HepG2 (cell line): ENCODE measurements around the gene GAS6. TPM values are rescaled to one million over a fixed set of nuclear protein-coding genes. Genes with fewer than 3 reads are reported as not detected.

Source experiments
- ATAC-seq: fragments of 200-7000 bp; cut with Tn5 transposase; 3 replicates; pipeline ENCODE4 v1.9.1; 2020; ENCODE audit warnings: mild to moderate bottlenecking, moderate library complexity
- BruUV-seq: library from RNA; stranded (reverse); fragments of 400-500 nt; replicated peaks from 2 replicates; lab custom pipeline; 2021; lab: Mats Ljungman, UMichigan
- CTCF ChIA-PET: fragments of 300-600 bp; formaldehyde crosslinking; extraction: SDS; loops from one replicate; lab custom pipeline; 2021; ENCODE audit warnings: low total read pairs, inconsistent platforms, low intra/inter-chr PET ratio; lab: Yijun Ruan, JAX
- POLR2A ChIA-PET: fragments of 350-600 bp; sonication (Branson Sonifier 250); formaldehyde crosslinking; loops from one replicate; lab custom pipeline; 2020; ENCODE audit warnings: antibody characterized with exemption, inconsistent platforms; lab: Yijun Ruan, JAX
- DNase-seq: peaks from one replicate; pipeline ENCODE4 v3.0.0-alpha.2; 2015; ENCODE audit warnings: low spot score
- FAIRE-seq: peaks from 3 replicates; lab custom pipeline; 2011; peaks lifted over from hg19 to GRCh38; lab: Jason Lieb, UNC
- H2AFZ ChIP-seq: one replicate; pipeline ENCODE4 v1.6.1; 2011; ENCODE audit warnings: low read length, inconsistent platforms
- H3K27ac ChIP-seq: fragments of 300-600 bp; 3 replicates; pipeline ENCODE4 v1.8.0; 2011; ENCODE audit warnings: mixed run types, mild to moderate bottlenecking, mixed read lengths, low read length, inconsistent platforms; ENCODE audit not compliant: insufficient read depth; ENCODE audit errors: extremely low read length
- H3K27me3 ChIP-seq, 2 experiments: fragments of 200-600 bp in 1 of 2; 2 replicates in 1 of 2; 3 replicates in 1 of 2; pipeline versions ENCODE4 v1.6.0 to v1.8.0; 2011; ENCODE audit warnings: low read length in 2 of 2, mild to moderate bottlenecking in 2 of 2, moderate library complexity in 2 of 2, inconsistent platforms in 1 of 2; ENCODE audit not compliant: insufficient read depth in 2 of 2, control insufficient read depth in 1 of 2
- H3K36me3 ChIP-seq, 2 experiments: fragments of 200-600 bp in 1 of 2; replicated peaks in 1 of 2; 2 replicates in 1 of 2; 3 replicates in 1 of 2; pipeline versions ENCODE4 v1.5.1 to v1.8.0; 2011; ENCODE audit warnings: low read length in 2 of 2, inconsistent platforms in 1 of 2; ENCODE audit not compliant: insufficient read depth in 2 of 2, control insufficient read depth in 1 of 2
- H3K4me1 ChIP-seq: 2 replicates; pipeline ENCODE4 v1.5.1; 2012; ENCODE audit warnings: low read length, inconsistent platforms; ENCODE audit not compliant: insufficient read depth
- H3K4me2 ChIP-seq: 2 replicates; pipeline ENCODE4 v1.6.0; 2011; ENCODE audit warnings: low read depth, low read length, inconsistent platforms
- H3K4me3 ChIP-seq, 3 experiments: fragments of 200-600 bp in 1 of 3; sonication (generic), shearing (Covaris generic) in 1 of 3; replicated peaks in 1 of 3; 2 replicates each; pipeline ENCODE4 v1.5.1; 2011 to 2016; ENCODE audit warnings: low read length in 3 of 3, inconsistent platforms in 2 of 3, low read depth in 2 of 3, mild to moderate bottlenecking in 2 of 3, control low read depth in 1 of 3, mixed read lengths in 1 of 3; ENCODE audit not compliant: insufficient read depth in 1 of 3
- H3K79me2 ChIP-seq: one replicate; pipeline ENCODE4 v1.6.1; 2011; ENCODE audit warnings: low read length, inconsistent platforms; ENCODE audit not compliant: insufficient read depth
- H3K9ac ChIP-seq: 2 replicates; pipeline ENCODE4 v1.6.0; 2011; ENCODE audit warnings: mild to moderate bottlenecking, low read depth, low read length, inconsistent platforms; ENCODE audit not compliant: insufficient read depth
- H3K9me3 ChIP-seq: 2 replicates; pipeline ENCODE4 v1.5.1; 2012; ENCODE audit warnings: mild to moderate bottlenecking, low read length
- H4K20me1 ChIP-seq: 2 replicates; pipeline ENCODE4 v1.6.0; 2011; ENCODE audit warnings: inconsistent platforms, mild to moderate bottlenecking, low read length, moderate library complexity; ENCODE audit not compliant: insufficient read depth
- AHR ChIP-seq: IDR thresholded peaks from 2 replicates; pipeline ENCODE4 v1.6.1; 2018; ENCODE audit warnings: missing genetic modification reagents, missing compliant biosample characterization
- FIP1L1 ChIP-seq: fragments of 200-400 bp; formaldehyde crosslinking; IDR thresholded peaks from 2 replicates; pipeline ENCODE4 v1.6.1; 2018; ENCODE audit warnings: low read depth, mild to moderate bottlenecking, low read length, moderate library complexity, borderline replicate concordance; ENCODE audit not compliant: insufficient read depth
- FOSL1 ChIP-seq: sonication (generic); formaldehyde crosslinking; IDR thresholded peaks from 2 replicates; pipeline ENCODE4 v1.9.0; 2021; ENCODE audit warnings: missing genetic modification reagents, borderline replicate concordance
- HOXA7 ChIP-seq: sonication (generic); formaldehyde crosslinking; IDR thresholded peaks from 2 replicates; pipeline ENCODE4 v1.8.1; 2022; ENCODE audit warnings: mild to moderate bottlenecking, missing genetic modification reagents, moderate library complexity
- KDM6A ChIP-seq: IDR thresholded peaks from 2 replicates; pipeline ENCODE4 v1.6.1; 2016; ENCODE audit warnings: low read depth
- SALL2 ChIP-seq: sonication (generic); formaldehyde crosslinking; IDR thresholded peaks from 2 replicates; pipeline ENCODE4 v1.8.1; 2023; ENCODE audit warnings: mild to moderate bottlenecking, missing genetic modification reagents, inconsistent platforms
- SMC3 ChIP-seq: IDR thresholded peaks from 2 replicates; pipeline ENCODE4 v1.6.1; 2011; ENCODE audit warnings: low read length, improper control_type of control experiment
- SRF ChIP-seq: IDR thresholded peaks from 2 replicates; pipeline ENCODE4 v1.6.1; 2011; ENCODE audit warnings: mild to moderate bottlenecking, low read depth, low read length, moderate library complexity
- TP53 ChIP-seq: sonication (generic); formaldehyde crosslinking; conservative IDR thresholded peaks from 2 replicates; pipeline ENCODE4 v1.4.0; 2020; ENCODE audit warnings: missing genetic modification reagents
- ZNF572 ChIP-seq: sonication (generic); formaldehyde crosslinking; IDR thresholded peaks from 2 replicates; pipeline ENCODE4 v1.5.1; 2020; ENCODE audit warnings: mild to moderate bottlenecking, missing genetic modification reagents
- WGBS: methylation state at CpG from one replicate; pipeline ENCODE4 v1.1.6; 2017; ENCODE audit warnings: low lambda C conversion rate; 5-methylcytosine and 5-hydroxymethylcytosine counted together
- in situ Hi-C: cut with HindIII; loops from 2 replicates; pipeline ENCODE4 v1.10.0; 2017; ENCODE audit warnings: low pct_unique_long_range_greater_than_20kb; ENCODE audit not compliant: extremely low pct_ligation_motif_present
- intact Hi-C: fragments of 100-400 bp; cut with micrococcal nuclease; formaldehyde crosslinking; loops from one replicate; pipeline ENCODE4 v1.10.0; 2022; ENCODE audit not compliant: unreplicated experiment
- polyA plus RNA-seq, 8 experiments: library from polyadenylated mRNA; depleted of rRNA in 3 of 8; stranded (reverse) in 7 of 8; unstranded in 1 of 8; fragments of >200 nt; fragmentation: Illumina TruSeq in 4 of 8; extraction: Trizol in 4 of 8; gene quantifications; 2 replicates each; pipeline versions ENCODE4 v1.2.1 to v1.2.3, GENCODE V29; 2011 to 2016; ENCODE audit warnings: low read depth in 4 of 8, missing spikeins in 1 of 8, mixed read lengths in 1 of 8; ENCODE audit not compliant: insufficient read depth in 1 of 8
- total RNA-seq, 5 experiments: library from RNA; depleted of rRNA; stranded (reverse); fragments of >200 nt; fragmentation: Illumina TruSeq; extraction: Trizol; gene quantifications; 2 replicates each; pipeline ENCODE4 v1.2.3, GENCODE V29; 2016; ENCODE audit warnings: low read depth in 1 of 5
- TF ChIP-seq, protein P1 (sequence below): conservative IDR thresholded peaks from 2 replicates; pipeline ENCODE4 v1.6.1; 2018; ENCODE audit warnings: missing genetic modification reagents

Gene GAS6
- total and polyA plus RNA-seq, 2 of the 13 experiments (the other 11 are each of a cell fraction or from before 2014, with no cell fraction given): 0.09 to 0.24 TPM

DNA sequence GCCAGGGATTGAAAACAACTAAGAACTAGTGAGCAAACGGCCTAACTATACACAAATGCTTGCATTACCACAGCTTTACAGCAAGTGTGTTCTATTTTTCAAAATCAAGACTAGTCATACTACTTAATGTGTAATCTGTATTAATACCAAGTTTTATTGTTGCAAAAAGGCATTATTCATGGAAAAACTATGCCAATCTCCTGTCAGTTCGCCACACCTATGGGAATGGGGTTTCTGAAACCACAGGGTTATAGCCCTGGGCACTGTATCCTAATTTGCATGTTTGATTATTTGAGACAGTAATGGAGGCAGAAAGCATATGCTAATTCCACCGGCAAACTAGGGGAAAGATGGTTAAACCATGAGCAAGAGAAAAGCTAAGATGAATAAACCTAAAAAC, 14.3 kb downstream of the GAS6 start:
- Histone ChIP-seq H3K9me3 (no peaks in the 10 kb centered on the region), H3K27ac (no peak overlapping the region), H4K20me1 (no peaks in the 10 kb centered on the region), H3K9ac (no peak overlapping the region), H3K36me3 (no peaks in the 10 kb centered on the region), H3K4me3 (no peak overlapping the region), H3K4me2 (no peak overlapping the region), H3K27me3 (peaks cover 0 to 4% of the 10 kb centered on the region in 2 experiments; a peak in 1 of 5 replicates), H3K4me1 (peaks cover 32% of the 10 kb centered on the region), H2AFZ (no peak overlapping the region), H3K79me2 (no peaks in the 10 kb centered on the region)
- ChIA-PET POLR2A (no interaction called here), CTCF (no interaction called here)
- ATAC-seq: no peak
- no peak for DNase-seq
- no TSS peak for BruUV-seq
- intact Hi-C loops: no loop called here
- in situ Hi-C loops: no loop called here
- 29% methylated on average over 3 of the region's 3 CpGs for WGBS
- no peak for TF ChIP-seq HOXA7 (CRISPR knock-in tag)
- TF ChIP-seq ZNF572 (CRISPR knock-in tag): no peak
- TF ChIP-seq SRF: no peak
- TF ChIP-seq, protein P1, sequence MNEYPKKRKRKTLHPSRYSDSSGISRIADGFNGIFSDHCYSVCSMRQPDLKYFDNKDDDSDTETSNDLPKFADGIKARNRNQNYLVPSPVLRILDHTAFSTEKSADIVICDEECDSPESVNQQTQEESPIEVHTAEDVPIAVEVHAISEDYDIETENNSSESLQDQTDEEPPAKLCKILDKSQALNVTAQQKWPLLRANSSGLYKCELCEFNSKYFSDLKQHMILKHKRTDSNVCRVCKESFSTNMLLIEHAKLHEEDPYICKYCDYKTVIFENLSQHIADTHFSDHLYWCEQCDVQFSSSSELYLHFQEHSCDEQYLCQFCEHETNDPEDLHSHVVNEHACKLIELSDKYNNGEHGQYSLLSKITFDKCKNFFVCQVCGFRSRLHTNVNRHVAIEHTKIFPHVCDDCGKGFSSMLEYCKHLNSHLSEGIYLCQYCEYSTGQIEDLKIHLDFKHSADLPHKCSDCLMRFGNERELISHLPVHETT (CRISPR knock-in tag): no peak
- TF ChIP-seq TP53: no peak
- no peak for TF ChIP-seq KDM6A (CRISPR knock-in tag)
- TF ChIP-seq SMC3: no peak
- TF ChIP-seq AHR (CRISPR knock-in tag): no peak
- no peak for TF ChIP-seq FOSL1
- TF ChIP-seq SALL2 (CRISPR knock-in tag): no peak
- no peak for TF ChIP-seq FIP1L1
- no peak for FAIRE-seq
